Tibial nerve (tissue), 4 donors: ENCODE data around the gene ITFG1. TPM values are rescaled to one million over a fixed set of nuclear protein-coding genes. Genes with fewer than 3 reads are reported as not detected.

Experiments used
- DNase-seq, 2 donors: peaks; one replicate each; pipeline ENCODE4 v3.0.0-alpha.2; 2019; ENCODE audit warnings: low spot score in 2 of 2
- H3K27ac ChIP-seq, 4 donors: fragments of 200-600 bp; sonication (generic) in 3 of 4; one replicate each; pipeline ENCODE4 v1.5.1; 2017 to 2019; ENCODE audit warnings: mild to moderate bottlenecking in 1 of 4
- H3K27me3 ChIP-seq, 2 donors: fragments of 200-600 bp; sonication (generic) in 1 of 2; one replicate each; pipeline versions ENCODE4 v1.5.1 to v1.6.0; 2017 to 2019
- H3K36me3 ChIP-seq, 3 donors: fragments of 200-600 bp; sonication (generic); one replicate each; pipeline ENCODE4 v1.5.1; 2018 to 2019
- H3K4me1 ChIP-seq, 4 donors: fragments of 200-600 bp; sonication (generic) in 3 of 4; one replicate each; pipeline ENCODE4 v1.5.1; 2017 to 2019
- H3K4me3 ChIP-seq, 4 donors: fragments of 200-600 bp; sonication (generic) in 3 of 4; one replicate each; pipeline ENCODE4 v1.5.1; 2017 to 2019; ENCODE audit warnings: mild to moderate bottlenecking in 1 of 4, moderate library complexity in 1 of 4
- H3K9me3 ChIP-seq, 4 donors: fragments of 200-600 bp; sonication (generic) in 3 of 4; one replicate each; pipeline ENCODE4 v1.5.1; 2017 to 2019
- CTCF ChIP-seq, 5 experiments: fragments of 200-600 bp in 3 of 5; fragments of 450-650 bp in 2 of 5; sonication (generic) in 3 of 5; IDR thresholded peaks; one replicate each; pipeline ENCODE4 v1.5.1; 2016 to 2019; ENCODE audit warnings: antibody characterized with exemption in 5 of 5, mild to moderate bottlenecking in 3 of 5, moderate library complexity in 2 of 5
- EP300 ChIP-seq, 2 donors: sonication (generic); formaldehyde crosslinking; IDR thresholded peaks; one replicate each; pipeline ENCODE4 v1.6.1; 2017; ENCODE audit warnings: antibody characterized with exemption in 2 of 2, mild to moderate bottlenecking in 1 of 2
- POLR2A ChIP-seq, 2 donors: fragments of 450-650 bp; IDR thresholded peaks; one replicate each; pipeline ENCODE4 v1.6.1; 2017; ENCODE audit warnings: antibody characterized with exemption in 2 of 2, mild to moderate bottlenecking in 2 of 2, moderate library complexity in 2 of 2
- WGBS, 2 donors: methylation state at CpG; one replicate each; pipeline ENCODE4 v1.1.5; 2018; 5-methylcytosine and 5-hydroxymethylcytosine counted together
- total RNA-seq, 4 donors: library from RNA; depleted of rRNA; stranded (reverse); fragments of >200 nt; gene quantifications; one replicate each; pipeline ENCODE4 v1.1.0, GENCODE V29; 2016

ITFG1 gene
- 10 to 100 TPM; 36.6 to 52.1 (median 40.9) TPM for total RNA-seq

GRCh38 chr16:47460711-47461597, at the start of gene ITFG1, which contains the start of gene PHKB:
ITFG1 (minus strand) TSS chr16:47461063; CDS start chr16:47461045, 18 bp downstream.
PHKB (plus strand) TSS chr16:47461331; CDS start chr16:47461351, 20 bp downstream.
- peak; percentile 85 to 87 for DNase-seq
- peaks cover 0 to 70% (median 38%) of the 10 kb centered on the region in 4 donors for H3K4me1 ChIP-seq

GRCh38 chr16:47507701-47508100, 46.8 kb upstream of the ITFG1 start:
- no peak for DNase-seq
- Histone ChIP-seq H3K27me3 (no peaks in the 10 kb centered on the region), H3K9me3 (no peaks in the 10 kb centered on the region), H3K4me3 (no peak overlapping the region), H3K4me1 (peaks cover 0 to 15% (median 0%) of the 10 kb centered on the region in 4 donors), H3K27ac (no peak overlapping the region), H3K36me3 (peaks cover 0 to 69% (median 3%) of the 10 kb centered on the region in 3 donors)
- WGBS, 2 donors: 21 to 37% methylated on average over 1 of the region's 1 CpG
- no peak for TF ChIP-seq POLR2A (IDR thresholded peaks at IDR 0.05)
- TF ChIP-seq CTCF (IDR thresholded peaks at IDR 0.05): no peak
- no peak for TF ChIP-seq EP300 (IDR thresholded peaks at IDR 0.05)

More at GRCh38 chr16:47460711-47461597, at the start of gene ITFG1, which contains the start of gene PHKB:
- Histone ChIP-seq H3K4me3 (peak within 1 kb of the TSS; percentile 71 to 97 (median 86)), H3K27ac (peak within 1 kb of the TSS; percentile 93 to 97 (median 96)), H3K27me3 (no peaks in the 10 kb centered on the region), H3K9me3 (no peaks in the 10 kb centered on the region), H3K36me3 (peaks cover 0 to 24% (median 0%) of the 10 kb centered on the region in 3 donors)
- TF ChIP-seq EP300 (IDR thresholded peaks at IDR 0.05) (peak; percentile 59 to 79), CTCF (IDR thresholded peaks at IDR 0.05) (peak in 4 of 5 experiments; percentile 8 to 61 (median 18)), POLR2A (IDR thresholded peaks at IDR 0.05) (peak in 1 of 2 donors; percentile 54)
- WGBS, 2 donors: 0 to 1% methylated on average over 66 to 74 of the region's 82 CpGs

GRCh38 chr16:47506800-47507199, 45.9 kb upstream of the ITFG1 start:
- H3K27ac ChIP-seq: no peak overlapping the region
- no peaks in the 10 kb centered on the region for H3K27me3 ChIP-seq
- TF ChIP-seq CTCF (IDR thresholded peaks at IDR 0.05) (no peak), EP300 (IDR thresholded peaks at IDR 0.05) (no peak), POLR2A (IDR thresholded peaks at IDR 0.05) (no peak)
- DNase-seq: no peak
- 74 to 76% methylated on average over 2 of the region's 2 CpGs for WGBS, 2 donors
- H3K9me3 ChIP-seq: no peaks in the 10 kb centered on the region
- H3K4me1 ChIP-seq: peaks cover 0 to 15% (median 0%) of the 10 kb centered on the region in 4 donors
- peaks cover 0 to 66% (median 3%) of the 10 kb centered on the region in 3 donors for H3K36me3 ChIP-seq
- no peak overlapping the region for H3K4me3 ChIP-seq

GRCh38 chr16:47504599-47504998, 43.7 kb upstream of the ITFG1 start:
- no peak overlapping the region for H3K4me3 ChIP-seq
- WGBS, 2 donors: 94 to 97% methylated on average over 7 of the region's 7 CpGs
- no peak for TF ChIP-seq POLR2A (IDR thresholded peaks at IDR 0.05)
- no peak for TF ChIP-seq CTCF (IDR thresholded peaks at IDR 0.05)
- TF ChIP-seq EP300 (IDR thresholded peaks at IDR 0.05): no peak
- no peak for DNase-seq
- peaks cover 0 to 69% (median 8%) of the 10 kb centered on the region in 3 donors for H3K36me3 ChIP-seq
- no peak overlapping the region for H3K27ac ChIP-seq
- H3K9me3 ChIP-seq: no peaks in the 10 kb centered on the region
- peaks cover 0 to 15% (median 0%) of the 10 kb centered on the region in 4 donors for H3K4me1 ChIP-seq
- H3K27me3 ChIP-seq: no peaks in the 10 kb centered on the region

GRCh38 chr16:47503936-47504335, 43.1 kb upstream of the ITFG1 start:
- peaks cover 0 to 71% (median 8%) of the 10 kb centered on the region in 3 donors for H3K36me3 ChIP-seq
- WGBS, 2 donors: 96 to 100% methylated on average over 1 of the region's 1 CpG
- peaks cover 0 to 15% (median 0%) of the 10 kb centered on the region in 4 donors for H3K4me1 ChIP-seq
- H3K4me3 ChIP-seq: no peak overlapping the region
- no peaks in the 10 kb centered on the region for H3K9me3 ChIP-seq
- no peak overlapping the region for H3K27ac ChIP-seq
- no peaks in the 10 kb centered on the region for H3K27me3 ChIP-seq
- no peak for DNase-seq
- TF ChIP-seq POLR2A (IDR thresholded peaks at IDR 0.05) (no peak), EP300 (IDR thresholded peaks at IDR 0.05) (no peak), CTCF (IDR thresholded peaks at IDR 0.05) (no peak)
